NK-92 (cell line): ENCODE measurements around the gene CLEC2D.
"Not testable (repeated sequence)": the region's sequence is repeated elsewhere in the genome, so short reads cannot be mapped to it uniquely, and the experiment has no call there.

Experiments used
- DNase-seq: peaks from one replicate; lab custom pipeline; 2025; ENCODE audit not compliant: unreplicated experiment; lab: John Stamatoyannopoulos, UW

The CLEC2D gene

GRCh38 chr12:9669534-9669933 is at the start of gene CLEC2D:
TSS of gene CLEC2D (plus strand) at chr12:9669713. CDS start at chr12:9669735, 22 bp downstream.
- no peak for DNase-seq

DNA sequence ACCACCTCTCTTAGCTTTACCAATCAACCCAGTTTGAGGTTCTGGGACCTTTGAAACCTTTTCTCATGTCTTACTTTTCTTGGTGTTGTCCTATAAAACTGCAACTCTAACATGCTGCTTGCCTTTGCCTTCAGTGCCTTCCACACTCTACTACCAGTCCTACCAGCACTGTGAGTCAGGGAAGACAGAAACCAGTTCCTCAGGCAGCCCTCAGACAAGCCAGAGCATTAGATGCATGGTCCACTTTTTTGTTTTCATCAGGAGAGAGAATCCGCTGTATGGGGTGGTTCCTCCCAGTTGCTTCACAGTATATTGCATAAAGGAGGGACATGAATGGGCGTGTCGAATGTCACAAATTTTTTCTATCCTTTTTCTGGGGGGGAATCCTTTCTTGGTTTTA is 44.5 kb upstream of the CLEC2D start:
- no peak for DNase-seq

DNA sequence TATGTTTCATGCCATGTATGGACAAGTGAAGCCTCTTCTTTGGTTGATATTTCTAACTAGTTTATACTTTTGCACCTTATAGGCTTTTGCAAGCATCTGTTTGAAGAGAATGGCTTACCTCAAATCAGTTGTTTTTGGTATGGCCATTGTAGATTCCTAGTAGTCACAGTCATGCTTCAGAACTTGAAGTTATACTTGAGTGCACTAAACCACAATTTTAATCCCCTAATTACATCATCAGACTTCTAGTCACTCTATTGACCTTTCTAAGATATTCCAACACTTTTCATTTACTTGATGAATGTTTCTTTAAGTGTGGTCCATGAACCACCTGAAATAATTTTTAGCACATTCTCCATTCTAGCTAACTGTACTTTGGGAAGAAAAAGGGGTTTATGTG is 43.2 kb upstream of the CLEC2D start:
- no peak for DNase-seq

DNA sequence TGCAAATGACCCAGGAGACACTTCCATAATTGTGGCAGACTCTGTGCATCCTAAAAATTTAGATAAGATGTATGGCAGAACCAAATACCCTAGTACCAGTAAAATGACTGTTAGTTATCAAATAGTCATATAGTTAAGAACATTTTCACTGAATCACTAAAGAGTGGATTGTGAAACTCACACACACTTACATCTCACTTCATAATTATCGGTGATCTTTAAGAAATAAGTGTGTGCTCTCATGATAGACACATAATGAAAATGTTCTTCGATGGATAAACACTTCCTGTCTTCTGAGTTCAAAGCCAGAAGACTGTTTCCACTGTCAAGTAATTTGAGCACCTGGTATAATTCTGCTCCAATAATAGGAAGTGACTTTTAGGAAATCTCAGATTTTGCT is 42.7 kb upstream of the CLEC2D start:
- DNase-seq, result no peak

DNA sequence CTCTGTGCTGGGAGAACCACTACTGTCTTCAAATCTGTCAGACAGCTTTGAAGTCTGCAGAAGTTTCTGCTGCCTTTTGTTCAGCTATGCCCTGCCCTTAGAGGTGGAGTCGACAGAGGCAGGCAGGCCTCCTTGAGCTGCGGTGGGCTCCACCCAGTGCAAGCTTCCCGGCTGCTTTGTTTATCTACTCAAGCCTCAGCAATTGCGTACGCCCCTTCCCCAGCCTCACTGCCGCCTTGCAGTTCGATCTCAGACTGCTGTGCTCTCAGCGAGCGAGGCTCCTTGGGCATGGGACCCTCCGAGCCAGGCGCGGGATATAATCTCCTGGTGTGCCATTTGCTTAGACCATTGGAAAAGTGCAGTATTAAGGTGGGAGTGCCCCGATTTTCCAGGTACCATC is 36.7 kb upstream of the CLEC2D start:
- DNase-seq, result no peak

GRCh38 chr12:9634177-9634803 is 35.2 kb upstream of the CLEC2D start:
- DNase-seq, result no peak

DNA sequence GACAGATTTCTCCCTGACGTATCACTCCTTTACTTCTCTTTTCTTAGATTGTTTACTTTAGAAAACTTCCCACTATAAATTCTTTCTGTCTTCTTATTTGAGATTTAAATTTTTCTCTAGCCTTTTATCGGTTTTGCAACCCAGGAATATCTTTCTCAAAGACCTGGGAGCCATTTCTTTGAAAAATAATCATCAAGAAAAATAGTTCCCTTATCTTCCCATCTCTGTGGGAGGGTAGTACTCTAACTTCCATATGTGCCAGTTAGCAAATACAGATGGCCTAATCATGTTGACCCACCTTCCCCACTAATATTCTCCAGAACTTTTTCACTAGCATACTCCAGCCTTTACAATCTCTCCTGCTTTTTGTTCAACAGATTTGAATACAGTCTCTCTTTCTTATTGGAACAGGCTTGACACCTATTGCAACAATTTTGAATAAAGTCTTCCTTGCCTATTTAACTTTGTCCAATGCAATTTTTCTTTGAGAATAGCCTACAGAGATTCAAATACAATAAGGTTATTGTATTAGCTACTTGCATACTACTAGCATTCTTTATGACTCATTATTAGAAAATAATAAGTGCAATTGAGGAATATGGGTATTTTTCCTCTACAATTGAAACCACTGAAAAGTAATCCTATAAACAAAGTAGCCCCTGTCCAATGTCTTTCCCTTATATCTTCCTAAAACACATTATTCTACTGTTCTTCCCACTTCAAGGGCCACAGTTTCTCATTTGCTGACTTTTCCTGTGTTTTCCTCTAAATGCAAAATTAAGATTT is 34.4 kb upstream of the CLEC2D start:
- DNase-seq, result no peak

DNA sequence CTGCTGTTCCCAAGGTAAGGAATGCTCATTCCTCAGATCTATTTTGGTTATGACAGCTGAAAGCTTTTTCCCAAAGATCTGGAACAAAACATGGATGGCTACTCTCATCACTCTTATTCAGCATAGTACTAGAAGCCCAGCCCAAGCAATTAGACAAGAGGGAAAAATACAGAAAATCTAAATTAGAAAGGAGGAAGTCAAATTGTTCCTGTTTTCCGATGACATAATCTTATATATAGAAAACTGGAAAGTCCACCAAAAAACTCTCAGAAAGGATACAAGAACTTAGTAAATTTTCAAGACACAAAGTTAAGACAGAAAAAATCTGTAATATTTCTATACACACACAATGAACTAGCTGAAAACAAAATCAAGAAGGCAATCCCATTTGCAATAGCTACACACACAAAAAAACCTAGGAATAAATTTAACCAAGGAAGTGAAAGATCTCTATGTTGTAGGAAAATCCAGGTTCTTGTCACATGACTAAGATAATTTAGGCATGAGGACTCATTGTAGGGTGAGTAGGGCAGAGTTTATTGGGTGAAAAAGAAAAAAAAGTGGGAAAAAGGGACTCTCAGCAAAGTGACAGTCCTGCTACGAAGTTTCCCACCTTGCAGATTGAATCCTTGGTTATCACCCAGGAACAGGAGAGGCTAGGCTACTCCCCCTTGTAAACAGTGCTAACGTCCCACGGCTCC is 33.2 kb upstream of the CLEC2D start:
- DNase-seq, result no peak

DNA sequence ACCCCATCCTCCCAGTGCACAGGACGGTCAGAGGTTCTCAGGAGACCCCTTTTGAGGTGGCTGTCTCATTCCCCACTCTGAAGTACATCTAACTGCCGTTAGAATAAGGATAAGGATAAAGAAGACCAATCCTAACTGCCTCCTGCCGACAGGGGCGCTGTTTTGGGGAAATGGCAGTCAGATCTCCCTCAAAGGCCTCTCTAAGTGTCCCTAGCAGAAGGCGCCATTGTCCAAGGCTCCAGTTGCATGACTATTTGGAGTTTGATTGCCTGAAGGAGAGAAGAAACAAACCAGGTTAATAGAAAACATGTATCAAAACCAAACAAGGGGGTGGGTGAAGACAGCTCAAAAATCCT is 32.7 kb upstream of the CLEC2D start:
- DNase-seq, result no peak

GRCh38 chr12:9640024-9640423 is 29.5 kb upstream of the CLEC2D start:
- DNase-seq, result no peak

DNA sequence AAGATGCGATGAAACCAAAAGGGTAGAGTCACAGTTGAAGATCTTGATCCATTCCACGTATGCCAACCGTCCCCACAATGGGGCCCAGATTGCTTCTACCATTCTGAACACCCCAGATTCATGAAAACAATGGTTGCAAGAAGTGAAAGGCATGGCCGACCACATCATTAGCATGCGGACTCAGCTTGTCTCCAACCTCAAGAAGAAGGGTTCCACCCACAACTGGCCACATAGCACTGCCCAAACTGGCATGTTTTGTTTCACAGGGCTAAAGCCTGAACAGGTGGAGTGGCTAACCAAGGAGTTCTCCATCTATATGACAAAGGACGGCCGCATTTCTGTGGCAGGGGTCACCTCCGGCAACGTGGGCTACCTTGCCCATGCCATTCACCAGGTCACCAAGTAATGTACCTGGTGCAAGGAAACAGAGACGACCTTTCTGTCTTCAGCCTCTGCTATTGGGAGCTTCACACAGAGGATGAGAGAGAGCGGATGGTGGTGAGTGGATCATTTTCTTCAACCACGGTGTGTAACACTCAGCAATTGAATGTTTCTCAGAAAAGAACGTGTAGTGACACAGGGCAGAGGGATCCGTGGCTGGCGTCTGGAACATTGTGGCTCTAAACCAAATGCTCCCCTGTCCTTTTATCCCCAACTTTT is 26.8 kb upstream of the CLEC2D start:
- DNase-seq, result no peak

- no peak for DNase-seq
These were observed 26.2 kb upstream of the CLEC2D start for GRCh38 chr12:9643266-9643660.

DNA sequence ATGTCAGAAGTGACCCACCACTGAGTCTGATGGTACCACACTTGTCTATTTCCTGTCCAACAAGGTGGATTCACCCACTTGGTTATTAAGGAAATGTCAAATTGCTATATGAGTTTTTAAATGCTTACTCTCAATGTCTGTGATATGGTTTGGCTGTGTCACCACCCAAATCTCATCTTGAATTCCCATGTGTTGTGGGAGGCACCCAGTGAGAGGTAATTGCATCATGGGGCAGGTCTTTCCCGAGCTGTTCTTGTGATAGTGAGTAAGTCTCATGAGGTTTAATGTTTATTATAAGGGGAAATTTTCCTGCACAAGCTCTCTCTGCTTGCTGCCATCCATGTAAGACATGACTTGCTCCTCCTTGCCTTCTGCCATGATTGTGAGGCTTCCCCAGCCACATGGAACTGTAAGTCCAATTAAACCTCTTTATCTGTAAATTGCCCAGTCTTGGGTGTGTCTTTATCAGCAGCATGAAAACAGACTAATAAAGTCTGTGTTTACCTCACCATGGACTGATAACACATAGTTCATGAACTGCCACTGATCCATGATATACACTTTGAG is 24.4 kb upstream of the CLEC2D start:
- DNase-seq, result not testable (repeated sequence)

- DNase-seq, result no peak
These were observed 22.4 kb upstream of the CLEC2D start for GRCh38 chr12:9646794-9647781.

DNA sequence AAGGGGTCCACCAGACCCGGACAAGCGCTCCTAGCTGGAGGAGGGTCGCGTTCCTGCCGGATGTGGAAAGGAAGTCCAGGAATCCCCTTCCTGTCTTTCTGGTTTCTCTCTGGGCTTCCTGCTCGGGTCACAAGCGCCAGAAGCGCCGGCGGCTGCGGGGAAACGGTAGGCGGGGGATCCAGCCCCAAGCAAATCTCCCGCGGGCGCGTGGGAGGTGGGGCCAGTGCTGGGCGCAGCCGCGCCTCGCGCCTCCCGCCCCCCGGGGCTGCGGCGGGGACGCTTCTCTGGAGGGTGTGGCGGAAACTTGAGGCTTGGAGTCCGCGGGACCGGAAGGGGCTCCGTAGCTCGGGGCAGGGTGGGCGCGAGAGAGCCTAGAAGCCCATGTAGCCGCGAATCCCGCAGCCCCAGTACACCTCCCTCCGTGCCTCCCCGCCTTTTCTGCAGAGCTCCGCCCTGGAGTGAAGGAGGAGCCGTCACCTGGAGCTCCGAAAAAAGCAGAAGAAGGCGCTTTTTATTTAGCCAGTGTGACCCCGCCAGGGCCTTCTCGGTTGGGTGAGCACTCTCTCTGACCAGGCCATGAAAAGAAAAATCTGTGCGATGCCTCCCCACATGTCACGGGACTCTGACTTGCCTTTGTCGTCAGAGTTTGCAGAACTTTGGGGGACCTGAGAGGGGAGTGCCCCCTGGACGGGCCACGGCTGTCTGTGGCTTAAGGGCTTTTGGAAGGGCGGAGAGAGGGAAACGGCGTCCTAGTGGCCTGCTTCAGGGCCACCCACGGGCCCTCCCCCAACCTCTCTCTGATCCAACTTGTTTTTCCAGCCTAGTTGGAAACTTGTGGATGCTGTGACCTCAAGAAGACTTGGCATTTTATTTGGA is 21.4 kb upstream of the CLEC2D start:
- DNase-seq, result peak; percentile 40

DNA sequence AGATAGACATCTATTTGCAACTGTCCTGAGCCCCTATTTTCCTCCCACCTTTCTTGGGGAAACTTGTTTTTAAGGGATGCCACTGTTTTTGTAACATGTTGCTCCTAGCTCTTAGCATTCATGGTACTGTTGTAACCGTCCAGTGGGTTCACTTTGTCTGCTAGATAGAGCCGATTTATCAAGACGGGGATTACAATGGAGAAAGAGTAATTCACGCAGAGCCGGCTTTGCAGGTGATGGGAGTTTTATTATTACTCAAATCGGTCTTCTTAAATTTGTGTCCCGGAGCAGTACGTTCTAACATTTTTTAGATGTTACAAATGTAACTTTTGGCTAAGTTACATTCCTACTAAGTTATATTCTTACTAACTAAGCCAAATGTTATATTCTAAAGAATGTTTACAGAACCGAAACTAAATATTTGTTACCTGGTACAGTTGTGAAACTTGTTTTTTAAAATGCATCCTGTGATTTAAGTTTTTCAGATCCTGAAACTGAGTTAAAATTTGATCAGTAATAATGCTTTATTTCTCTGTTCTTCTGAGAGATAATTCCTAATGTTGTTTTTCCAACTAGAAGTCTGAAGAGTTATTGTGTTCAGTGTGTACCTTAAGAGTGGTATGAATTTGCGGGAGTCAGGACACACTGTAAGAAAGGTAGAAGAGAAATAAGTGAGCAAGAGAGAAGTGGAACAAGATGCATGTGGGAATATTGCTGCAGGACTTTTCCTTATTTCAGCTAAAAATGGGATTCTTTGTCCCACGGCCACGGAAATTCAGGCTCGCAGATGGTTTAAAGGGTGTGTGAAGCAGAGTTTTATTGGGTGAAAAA is 20.6 kb upstream of the CLEC2D start:
- DNase-seq, result no peak

- DNase-seq, result no peak
These were observed 20.0 kb upstream of the CLEC2D start for GRCh38 chr12:9649532-9649940.

DNA sequence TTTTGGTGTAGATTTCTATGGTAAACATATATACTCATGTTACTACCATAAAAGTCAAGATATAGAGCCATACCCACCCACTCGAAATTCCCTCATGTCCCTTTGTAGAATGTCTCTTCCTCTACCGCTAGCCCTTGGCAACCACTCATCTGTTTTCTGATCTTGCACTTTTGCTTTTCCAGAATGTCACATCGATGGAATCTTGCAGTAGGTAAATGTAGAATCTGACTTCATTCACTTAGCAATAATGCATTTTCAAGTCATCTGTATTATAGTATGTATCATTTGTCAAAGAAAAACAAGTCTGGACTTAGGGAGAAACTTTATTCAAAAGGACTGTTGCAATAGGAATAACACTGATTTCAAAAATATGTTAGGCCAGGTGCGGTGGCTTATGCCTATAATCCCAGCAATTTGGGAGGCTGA is 19.3 kb upstream of the CLEC2D start:
- no peak for DNase-seq
